Measurements from ENCODE around the gene CXCR3.

Gene CXCR3

DNA sequence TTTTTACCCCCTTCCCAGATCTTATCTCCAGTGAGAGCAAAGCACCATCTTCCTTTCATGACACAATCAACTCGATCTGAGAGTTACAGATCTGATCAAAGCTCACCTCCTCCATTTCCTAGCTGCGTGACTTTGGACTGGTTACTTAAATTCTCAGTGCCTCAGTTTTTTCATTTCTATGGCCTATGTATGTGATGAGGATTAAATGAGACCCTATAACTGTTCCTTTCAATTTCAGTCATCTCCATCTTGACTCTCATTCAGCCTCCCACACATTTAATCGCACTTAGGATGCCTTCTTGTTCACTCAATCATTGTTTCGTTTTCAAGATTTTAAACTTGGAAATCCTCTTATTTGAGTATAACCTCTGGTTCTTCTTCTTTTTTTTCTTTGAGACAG is 20.1 kb upstream of the CXCR3 start:
- Histone ChIP-seq H3K27ac (replicated peaks) (no peak overlapping the region), H3K4me3 (replicated peaks; ENCODE audit: insufficient read depth, low read length) (no peak overlapping the region)

DNA sequence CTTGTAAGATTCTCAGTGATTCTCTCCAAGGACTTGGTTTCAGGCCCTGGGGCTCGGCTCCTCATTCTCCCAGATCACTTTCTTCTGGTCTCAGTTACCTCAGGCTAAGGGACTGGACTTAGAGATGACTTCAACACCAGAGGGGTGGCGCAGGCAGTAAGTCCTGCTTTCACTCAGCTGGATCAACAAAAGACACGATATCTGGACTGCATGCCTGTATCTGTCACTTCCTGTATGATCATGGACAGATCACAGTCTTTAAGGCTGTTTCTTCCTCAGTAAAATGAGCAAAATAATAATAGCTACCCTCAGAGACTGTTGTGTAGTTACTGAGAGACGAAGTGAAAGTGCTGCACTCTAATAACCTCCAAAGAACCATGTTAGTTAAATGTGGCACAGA is 19.5 kb upstream of the CXCR3 start:
- Histone ChIP-seq H3K27ac (replicated peaks) (no peak overlapping the region), H3K4me3 (replicated peaks; ENCODE audit: insufficient read depth, low read length) (no peak overlapping the region), H3K27me3 (ENCODE audit: insufficient read depth, poor library complexity, severe bottlenecking) (no peaks in the 10 kb centered on the region)
- TF ChIP-seq, protein P1, sequence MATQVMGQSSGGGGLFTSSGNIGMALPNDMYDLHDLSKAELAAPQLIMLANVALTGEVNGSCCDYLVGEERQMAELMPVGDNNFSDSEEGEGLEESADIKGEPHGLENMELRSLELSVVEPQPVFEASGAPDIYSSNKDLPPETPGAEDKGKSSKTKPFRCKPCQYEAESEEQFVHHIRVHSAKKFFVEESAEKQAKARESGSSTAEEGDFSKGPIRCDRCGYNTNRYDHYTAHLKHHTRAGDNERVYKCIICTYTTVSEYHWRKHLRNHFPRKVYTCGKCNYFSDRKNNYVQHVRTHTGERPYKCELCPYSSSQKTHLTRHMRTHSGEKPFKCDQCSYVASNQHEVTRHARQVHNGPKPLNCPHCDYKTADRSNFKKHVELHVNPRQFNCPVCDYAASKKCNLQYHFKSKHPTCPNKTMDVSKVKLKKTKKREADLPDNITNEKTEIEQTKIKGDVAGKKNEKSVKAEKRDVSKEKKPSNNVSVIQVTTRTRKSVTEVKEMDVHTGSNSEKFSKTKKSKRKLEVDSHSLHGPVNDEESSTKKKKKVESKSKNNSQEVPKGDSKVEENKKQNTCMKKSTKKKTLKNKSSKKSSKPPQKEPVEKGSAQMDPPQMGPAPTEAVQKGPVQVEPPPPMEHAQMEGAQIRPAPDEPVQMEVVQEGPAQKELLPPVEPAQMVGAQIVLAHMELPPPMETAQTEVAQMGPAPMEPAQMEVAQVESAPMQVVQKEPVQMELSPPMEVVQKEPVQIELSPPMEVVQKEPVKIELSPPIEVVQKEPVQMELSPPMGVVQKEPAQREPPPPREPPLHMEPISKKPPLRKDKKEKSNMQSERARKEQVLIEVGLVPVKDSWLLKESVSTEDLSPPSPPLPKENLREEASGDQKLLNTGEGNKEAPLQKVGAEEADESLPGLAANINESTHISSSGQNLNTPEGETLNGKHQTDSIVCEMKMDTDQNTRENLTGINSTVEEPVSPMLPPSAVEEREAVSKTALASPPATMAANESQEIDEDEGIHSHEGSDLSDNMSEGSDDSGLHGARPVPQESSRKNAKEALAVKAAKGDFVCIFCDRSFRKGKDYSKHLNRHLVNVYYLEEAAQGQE (IDR thresholded peaks at IDR 0.05; ENCODE audit: insufficient replicate concordance, low read depth) = no peak
- TF ChIP-seq, protein P2, sequence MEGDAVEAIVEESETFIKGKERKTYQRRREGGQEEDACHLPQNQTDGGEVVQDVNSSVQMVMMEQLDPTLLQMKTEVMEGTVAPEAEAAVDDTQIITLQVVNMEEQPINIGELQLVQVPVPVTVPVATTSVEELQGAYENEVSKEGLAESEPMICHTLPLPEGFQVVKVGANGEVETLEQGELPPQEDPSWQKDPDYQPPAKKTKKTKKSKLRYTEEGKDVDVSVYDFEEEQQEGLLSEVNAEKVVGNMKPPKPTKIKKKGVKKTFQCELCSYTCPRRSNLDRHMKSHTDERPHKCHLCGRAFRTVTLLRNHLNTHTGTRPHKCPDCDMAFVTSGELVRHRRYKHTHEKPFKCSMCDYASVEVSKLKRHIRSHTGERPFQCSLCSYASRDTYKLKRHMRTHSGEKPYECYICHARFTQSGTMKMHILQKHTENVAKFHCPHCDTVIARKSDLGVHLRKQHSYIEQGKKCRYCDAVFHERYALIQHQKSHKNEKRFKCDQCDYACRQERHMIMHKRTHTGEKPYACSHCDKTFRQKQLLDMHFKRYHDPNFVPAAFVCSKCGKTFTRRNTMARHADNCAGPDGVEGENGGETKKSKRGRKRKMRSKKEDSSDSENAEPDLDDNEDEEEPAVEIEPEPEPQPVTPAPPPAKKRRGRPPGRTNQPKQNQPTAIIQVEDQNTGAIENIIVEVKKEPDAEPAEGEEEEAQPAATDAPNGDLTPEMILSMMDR (IDR thresholded peaks at IDR 0.05; ENCODE audit: insufficient read depth, low read length) = no peak
- TF ChIP-seq POLR2AphosphoS5 (IDR thresholded peaks at IDR 0.05; ENCODE audit: low read depth) (no peak), GABPA (IDR thresholded peaks at IDR 0.05; ENCODE audit: low read depth) (no peak), SPI1 (IDR thresholded peaks at IDR 0.05; ENCODE audit: borderline replicate concordance, low read depth) (no peak)
- no peak for DNase-seq (ENCODE audit: low read depth in 1 of 2, low spot score in 1 of 2)

More for the DNA sequence above, 20.1 kb upstream of the CXCR3 start:
- H3K27me3 ChIP-seq (ENCODE audit: insufficient read depth, poor library complexity, severe bottlenecking) = no peaks in the 10 kb centered on the region
- DNase-seq (ENCODE audit: low read depth in 1 of 2, low spot score in 1 of 2) = no peak
- no peak for TF ChIP-seq POLR2AphosphoS5 (IDR thresholded peaks at IDR 0.05; ENCODE audit: low read depth)
- TF ChIP-seq, protein P2 (IDR thresholded peaks at IDR 0.05; ENCODE audit: insufficient read depth, low read length) = no peak
- TF ChIP-seq, protein P1 (IDR thresholded peaks at IDR 0.05; ENCODE audit: insufficient replicate concordance, low read depth) = no peak
- no peak for TF ChIP-seq GABPA (IDR thresholded peaks at IDR 0.05; ENCODE audit: low read depth)
- no peak for TF ChIP-seq SPI1 (IDR thresholded peaks at IDR 0.05; ENCODE audit: borderline replicate concordance, low read depth)

DNA sequence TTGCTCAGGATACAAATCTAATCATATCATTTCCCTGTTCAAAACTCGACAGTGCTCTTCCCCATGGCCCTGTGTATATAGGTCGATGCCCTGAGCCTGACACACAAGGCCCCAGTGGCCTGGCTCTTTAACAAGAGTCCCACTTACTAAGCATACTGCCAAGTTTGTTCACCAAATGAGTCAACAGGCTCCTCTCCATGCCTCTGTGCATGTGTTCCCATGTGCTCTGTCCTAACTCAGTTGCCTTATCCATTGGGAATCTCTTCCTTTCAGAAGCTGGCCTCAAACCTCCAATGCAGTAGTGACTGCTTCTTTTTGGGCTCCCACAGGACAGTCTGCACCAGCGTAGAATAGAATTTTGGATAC is 18.9 kb upstream of the CXCR3 start:
- Histone ChIP-seq H3K27ac (replicated peaks) (no peak overlapping the region), H3K4me3 (replicated peaks; ENCODE audit: insufficient read depth, low read length) (no peak overlapping the region), H3K27me3 (ENCODE audit: insufficient read depth, poor library complexity, severe bottlenecking) (no peaks in the 10 kb centered on the region)
- DNase-seq (ENCODE audit: low read depth in 1 of 2, low spot score in 1 of 2) = no peak
- TF ChIP-seq POLR2AphosphoS5 (IDR thresholded peaks at IDR 0.05; ENCODE audit: low read depth) (no peak), GABPA (IDR thresholded peaks at IDR 0.05; ENCODE audit: low read depth) (no peak), SPI1 (IDR thresholded peaks at IDR 0.05; ENCODE audit: borderline replicate concordance, low read depth) (no peak)
- TF ChIP-seq, protein P1 (IDR thresholded peaks at IDR 0.05; ENCODE audit: insufficient replicate concordance, low read depth) = no peak
- TF ChIP-seq, protein P2 (IDR thresholded peaks at IDR 0.05; ENCODE audit: insufficient read depth, low read length) = no peak

All from HL-60 (cell line).